Effector memory CD4-positive, alpha-beta T cell (primary cell): ENCODE results near the gene CEPT1.

Source experiments
- DNase-seq, 3 donors: peaks; one replicate each; pipeline ENCODE4 v3.0.0-alpha.2; 2020
- H3K27ac ChIP-seq: 2 replicates; pipeline ENCODE4 v1.7.0; 2013; ENCODE audit warnings: mild to moderate bottlenecking, low read length, moderate library complexity; ENCODE audit not compliant: insufficient read depth, poor library complexity, severe bottlenecking
- H3K27me3 ChIP-seq: replicated peaks from 2 replicates; pipeline ENCODE4 v1.7.0; 2013; ENCODE audit warnings: mild to moderate bottlenecking, low read length; ENCODE audit not compliant: insufficient read depth, control insufficient read depth, poor library complexity, severe bottlenecking
- H3K36me3 ChIP-seq: 2 replicates; pipeline ENCODE4 v1.7.0; 2013; ENCODE audit warnings: mild to moderate bottlenecking, low read length, moderate library complexity; ENCODE audit not compliant: control insufficient read depth, insufficient read depth
- H3K4me1 ChIP-seq: 2 replicates; pipeline ENCODE4 v1.7.0; 2013; ENCODE audit warnings: low read length, mild to moderate bottlenecking; ENCODE audit not compliant: control insufficient read depth, insufficient read depth, poor library complexity, severe bottlenecking
- H3K4me3 ChIP-seq: 2 replicates; pipeline ENCODE4 v1.7.0; 2013; ENCODE audit warnings: low read length, low read depth, mild to moderate bottlenecking; ENCODE audit not compliant: insufficient read depth, poor library complexity, severe bottlenecking
- H3K9me3 ChIP-seq: 2 replicates; pipeline ENCODE4 v1.7.0; 2013; ENCODE audit warnings: mild to moderate bottlenecking, low read length, moderate library complexity; ENCODE audit not compliant: control insufficient read depth

Gene CEPT1

GRCh38 chr1:111164151-111164550, 24.1 kb downstream of the CEPT1 start:
- Histone ChIP-seq H3K4me3 (no peak overlapping the region), H3K4me1 (no peaks in the 10 kb centered on the region), H3K27me3 (no peaks in the 10 kb centered on the region), H3K27ac (no peak overlapping the region), H3K36me3 (peaks cover 36% of the 10 kb centered on the region), H3K9me3 (no peaks in the 10 kb centered on the region)
- DNase-seq = no peak

GRCh38 chr1:111172463-111172862, 32.4 kb downstream of the CEPT1 start:
- DNase-seq = no peak
- no peak overlapping the region for H3K4me3 ChIP-seq
- H3K27me3 ChIP-seq = no peaks in the 10 kb centered on the region
- H3K36me3 ChIP-seq = peaks cover 27% of the 10 kb centered on the region
- H3K4me1 ChIP-seq = no peaks in the 10 kb centered on the region
- no peak overlapping the region for H3K27ac ChIP-seq
- H3K9me3 ChIP-seq = no peaks in the 10 kb centered on the region

DNA sequence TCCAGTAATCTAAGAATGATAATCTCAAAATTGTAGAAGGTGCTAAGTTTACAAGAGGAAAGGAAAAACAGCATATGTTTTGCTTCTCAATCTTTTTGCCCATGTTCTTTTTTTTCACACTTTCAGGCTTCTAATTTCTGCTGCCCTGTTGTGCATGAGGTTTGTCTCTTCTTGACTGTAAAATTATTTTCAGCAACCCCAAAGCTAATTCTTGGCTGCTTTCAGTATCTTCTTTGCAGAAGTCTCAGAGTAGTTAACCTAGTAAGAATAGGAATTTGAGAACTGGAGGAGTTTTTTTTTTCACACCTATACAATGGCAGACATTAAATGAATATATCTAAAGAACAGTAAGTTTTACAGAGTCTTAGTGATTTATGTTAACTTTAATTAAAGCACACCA, 34.0 kb downstream of the CEPT1 start:
- Histone ChIP-seq H3K9me3 (no peaks in the 10 kb centered on the region), H3K27me3 (no peaks in the 10 kb centered on the region), H3K36me3 (peaks cover 17% of the 10 kb centered on the region), H3K4me1 (no peaks in the 10 kb centered on the region), H3K4me3 (no peak overlapping the region), H3K27ac (no peak overlapping the region)
- no peak for DNase-seq

DNA sequence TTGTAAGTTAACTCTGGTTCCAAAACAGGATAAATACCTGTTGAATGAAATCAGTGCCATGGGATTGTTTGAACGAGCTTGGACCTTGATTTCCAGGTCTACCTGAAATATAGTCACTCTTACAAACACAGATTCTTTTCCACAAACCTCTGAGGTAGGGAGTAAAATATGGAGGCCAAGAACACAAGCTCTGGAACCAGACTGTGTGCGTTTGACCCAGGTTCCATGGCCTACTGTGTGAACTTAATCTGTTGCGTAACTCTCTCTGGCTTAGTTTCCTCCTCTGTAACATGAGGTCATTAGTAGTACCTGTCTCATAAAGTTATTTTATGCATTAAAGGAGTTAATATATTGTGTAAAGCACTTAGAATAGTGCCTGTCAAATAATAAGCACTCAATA, 35.3 kb downstream of the CEPT1 start:
- DNase-seq = no peak
- Histone ChIP-seq H3K4me3 (no peak overlapping the region), H3K27ac (no peak overlapping the region), H3K36me3 (peaks cover 24% of the 10 kb centered on the region), H3K9me3 (no peaks in the 10 kb centered on the region), H3K4me1 (no peaks in the 10 kb centered on the region), H3K27me3 (no peaks in the 10 kb centered on the region)

- H3K36me3 ChIP-seq = peaks cover 24% of the 10 kb centered on the region
- H3K27me3 ChIP-seq = no peaks in the 10 kb centered on the region
- no peaks in the 10 kb centered on the region for H3K4me1 ChIP-seq
- H3K9me3 ChIP-seq = no peaks in the 10 kb centered on the region
- no peak overlapping the region for H3K27ac ChIP-seq
- no peak overlapping the region for H3K4me3 ChIP-seq
- no peak for DNase-seq
Observed at GRCh38 chr1:111176678-111177077, 36.7 kb downstream of the CEPT1 start.

GRCh38 chr1:111179968-111180533, 40.0 kb downstream of the CEPT1 start:
- H3K27me3 ChIP-seq = no peaks in the 10 kb centered on the region
- H3K36me3 ChIP-seq = peaks cover 19% of the 10 kb centered on the region
- peak overlapping the region; percentile 16 for H3K27ac ChIP-seq
- no peaks in the 10 kb centered on the region for H3K4me1 ChIP-seq
- DNase-seq = no peak
- H3K4me3 ChIP-seq = no peak overlapping the region
- H3K9me3 ChIP-seq = no peaks in the 10 kb centered on the region

- Histone ChIP-seq H3K27ac (no peak overlapping the region), H3K4me3 (no peak overlapping the region), H3K9me3 (no peaks in the 10 kb centered on the region), H3K27me3 (no peaks in the 10 kb centered on the region), H3K4me1 (peaks cover 2% of the 10 kb centered on the region), H3K36me3 (peaks cover 30% of the 10 kb centered on the region)
- DNase-seq = no peak
Observed at GRCh38 chr1:111182052-111182451, 42.0 kb downstream of the CEPT1 start.

GRCh38 chr1:111183308-111184069, 43.5 kb downstream of the CEPT1 start:
- Histone ChIP-seq H3K4me3 (no peak overlapping the region), H3K4me1 (peaks cover 8% of the 10 kb centered on the region), H3K36me3 (peaks cover 41% of the 10 kb centered on the region), H3K27me3 (no peaks in the 10 kb centered on the region), H3K27ac (no peak overlapping the region), H3K9me3 (no peaks in the 10 kb centered on the region)
- DNase-seq = no peak

- Histone ChIP-seq H3K27me3 (no peaks in the 10 kb centered on the region), H3K27ac (no peak overlapping the region), H3K9me3 (no peaks in the 10 kb centered on the region), H3K36me3 (peaks cover 47% of the 10 kb centered on the region), H3K4me1 (peaks cover 14% of the 10 kb centered on the region), H3K4me3 (no peak overlapping the region)
- no peak for DNase-seq
Observed at GRCh38 chr1:111184663-111185062, 44.6 kb downstream of the CEPT1 start.

GRCh38 chr1:111190931-111191451, 51.0 kb downstream of the CEPT1 start:
- Histone ChIP-seq H3K27ac (peak overlapping the region; percentile 5), H3K9me3 (no peaks in the 10 kb centered on the region), H3K4me1 (peaks cover 71% of the 10 kb centered on the region), H3K27me3 (no peaks in the 10 kb centered on the region), H3K4me3 (no peak overlapping the region), H3K36me3 (peaks cover 93% of the 10 kb centered on the region)
- no peak for DNase-seq
